ENCODE results near the gene SLAMF7.

DNA sequence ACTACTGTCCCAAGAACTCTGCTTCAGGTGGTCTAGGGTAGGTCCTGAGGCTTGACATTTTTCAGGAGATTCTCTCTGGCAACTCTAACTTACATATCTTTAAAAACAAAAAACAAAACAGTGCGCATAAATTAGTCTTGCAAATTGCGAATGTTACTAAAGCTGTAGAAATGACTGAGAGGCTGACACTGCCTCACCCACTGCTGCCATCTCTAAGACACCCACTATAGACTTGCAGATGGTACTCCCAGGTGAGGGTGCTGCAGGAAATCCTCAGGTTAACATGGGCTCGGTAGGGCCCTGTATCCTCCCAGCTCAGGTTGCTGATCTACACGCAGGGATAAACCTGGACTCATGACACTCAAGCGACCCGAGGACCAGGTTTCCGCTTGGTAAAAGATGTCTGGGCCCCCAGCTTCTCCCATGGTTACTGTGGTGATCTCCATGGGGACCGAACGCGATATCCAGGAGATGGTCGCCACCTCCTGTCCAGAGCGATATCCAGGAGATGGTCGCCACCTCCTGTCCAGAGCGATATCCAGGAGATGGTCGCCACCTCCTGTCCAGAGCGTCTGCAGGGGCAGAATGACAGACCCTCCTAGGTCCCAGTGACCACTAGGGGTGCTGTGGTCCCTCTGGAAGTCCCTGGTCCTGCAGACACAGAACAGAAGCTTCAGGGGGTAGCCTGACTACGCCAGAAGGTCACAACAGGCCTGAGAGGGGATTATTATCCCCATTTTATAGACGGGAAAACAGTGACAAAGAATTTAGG, 40.8 kb downstream of the SLAMF7 start:
- TF ChIP-seq ZNF274 (IDR thresholded peaks at IDR 0.05; ENCODE audit: low read depth, low read length), result no peak
- TF ChIP-seq YY1 (IDR thresholded peaks at IDR 0.05; ENCODE audit: insufficient read depth, insufficient read length), result no peak

Data from NT2/D1 (cell line).